Measurements from ENCODE around the gene KLHDC8A. TPM values are rescaled to one million over a fixed set of nuclear protein-coding genes. Genes with fewer than 3 reads are reported as not detected.

KLHDC8A gene
- total RNA-seq, 2 experiments from 2014 or later: not detected

GRCh38 chr1:205342986-205343385 lies 13.7 kb downstream of the KLHDC8A start:
- no peak overlapping the region for H3K4me3 ChIP-seq (ENCODE audit: low read length)
- DNase-seq: no peak
- H3K4me1 ChIP-seq (ENCODE audit: insufficient read depth, low read length): peaks cover 19% of the 10 kb centered on the region
- no peak overlapping the region for H3K27ac ChIP-seq (ENCODE audit: low read depth in 1 of 2, low read length in 2 of 2)
- H3K36me3 ChIP-seq (ENCODE audit: insufficient read depth, low read length): no peaks in the 10 kb centered on the region
- peaks cover 14% of the 10 kb centered on the region for H3K4me1 Mint-ChIP-seq (ENCODE audit: low read depth)
- H3K27ac Mint-ChIP-seq: no peak overlapping the region
- H3K4me3 Mint-ChIP-seq: peak overlapping the region; percentile 69
- no peak for TF ChIP-seq CTCF (IDR thresholded peaks at IDR 0.05)
- ChIA-PET CTCF (no interaction called here), POLR2A (no interaction called here)
- intact Hi-C loops (cut with DNase I, micrococcal nuclease): loop anchor here in 1 of 2 experiments (10.0 kb wide), 1 partner anchor 312 kb away; no protein-coding TSS in a partner anchor
- peaks cover 49% of the 10 kb centered on the region for H3K27me3 Mint-ChIP-seq
- ATAC-seq (ENCODE audit: poor library complexity): no peak
- H3K9me3 ChIP-seq (ENCODE audit: control insufficient read depth in 1 of 2, insufficient read depth in 1 of 2, low read length in 2 of 2): peaks cover 0 to 3% of the 10 kb centered on the region in 2 experiments
- no peaks in the 10 kb centered on the region for H3K9me3 Mint-ChIP-seq
- H3K36me3 Mint-ChIP-seq (ENCODE audit: low read depth): no peaks in the 10 kb centered on the region
- H3K27me3 ChIP-seq (ENCODE audit: control insufficient read depth in 1 of 2, insufficient read depth in 2 of 2, low read length in 2 of 2): peaks cover 30 to 46% of the 10 kb centered on the region in 2 experiments

GRCh38 chr1:205340676-205341075 lies 16.0 kb downstream of the KLHDC8A start:
- H3K27ac Mint-ChIP-seq: no peak overlapping the region
- no peak for TF ChIP-seq CTCF (IDR thresholded peaks at IDR 0.05)
- POLR2A ChIA-PET: no interaction called here

GRCh38 chr1:205339717-205340116 lies 17.0 kb downstream of the KLHDC8A start:
- CTCF ChIA-PET: interaction anchor here (0.5 to 1.1 kb wide), 2 partner anchors 66 to 395 kb away, joined by 3 to 4 read pairs; no protein-coding TSS in a partner anchor
- H3K36me3 Mint-ChIP-seq (ENCODE audit: low read depth): no peaks in the 10 kb centered on the region
- no peak for TF ChIP-seq CTCF (IDR thresholded peaks at IDR 0.05)
- Histone ChIP-seq H3K4me1 (ENCODE audit: insufficient read depth, low read length) (peaks cover 17% of the 10 kb centered on the region), H3K27ac (ENCODE audit: low read depth in 1 of 2, low read length in 2 of 2) (no peak overlapping the region), H3K27me3 (ENCODE audit: control insufficient read depth in 1 of 2, insufficient read depth in 2 of 2, low read length in 2 of 2) (peaks cover 17 to 18% of the 10 kb centered on the region in 2 experiments), H3K9me3 (ENCODE audit: control insufficient read depth in 1 of 2, insufficient read depth in 1 of 2, low read length in 2 of 2) (peaks cover 0 to 3% of the 10 kb centered on the region in 2 experiments), H3K36me3 (ENCODE audit: insufficient read depth, low read length) (no peaks in the 10 kb centered on the region), H3K4me3 (ENCODE audit: low read length) (no peak overlapping the region)
- intact Hi-C loops (cut with DNase I, micrococcal nuclease): loop anchor here (5.0 to 10.0 kb wide), 4 partner anchors 148 to 315 kb away; partner anchors contain the start of gene ELK4 (in 1 of the 2)
- POLR2A ChIA-PET: no interaction called here
- H3K9me3 Mint-ChIP-seq: no peaks in the 10 kb centered on the region
- ATAC-seq (ENCODE audit: poor library complexity) (no peak), DNase-seq (no peak)
- H3K27me3 Mint-ChIP-seq: peaks cover 19% of the 10 kb centered on the region
- peaks cover 12% of the 10 kb centered on the region for H3K4me1 Mint-ChIP-seq (ENCODE audit: low read depth)
- H3K27ac Mint-ChIP-seq: no peak overlapping the region
- H3K4me3 Mint-ChIP-seq: no peak overlapping the region

More at GRCh38 chr1:205340676-205341075, 16.0 kb downstream of the KLHDC8A start:
- Histone ChIP-seq H3K4me1 (ENCODE audit: insufficient read depth, low read length) (peaks cover 19% of the 10 kb centered on the region), H3K27me3 (ENCODE audit: control insufficient read depth in 1 of 2, insufficient read depth in 2 of 2, low read length in 2 of 2) (peaks cover 23 to 27% of the 10 kb centered on the region in 2 experiments), H3K4me3 (ENCODE audit: low read length) (no peak overlapping the region), H3K36me3 (ENCODE audit: insufficient read depth, low read length) (no peaks in the 10 kb centered on the region), H3K27ac (ENCODE audit: low read depth in 1 of 2, low read length in 2 of 2) (no peak overlapping the region), H3K9me3 (ENCODE audit: control insufficient read depth in 1 of 2, insufficient read depth in 1 of 2, low read length in 2 of 2) (peaks cover 0 to 3% of the 10 kb centered on the region in 2 experiments)
- Mint-ChIP-seq H3K4me1 (ENCODE audit: low read depth) (peaks cover 14% of the 10 kb centered on the region), H3K9me3 (no peaks in the 10 kb centered on the region), H3K27me3 (peaks cover 28% of the 10 kb centered on the region), H3K4me3 (no peak overlapping the region), H3K36me3 (ENCODE audit: low read depth) (no peaks in the 10 kb centered on the region)
- no peak for DNase-seq
- CTCF ChIA-PET: no interaction called here
- intact Hi-C loops (cut with DNase I, micrococcal nuclease): loop anchor here in 1 of 2 experiments (10.0 kb wide), 1 partner anchor 314 kb away; no protein-coding TSS in a partner anchor
- no peak for ATAC-seq (ENCODE audit: poor library complexity)
